Ishikawa (cell line): Measurements from ENCODE around the gene CSF2.

Source experiments
- CEBPB ChIP-seq: IDR thresholded peaks from 2 replicates; pipeline ENCODE4 v1.6.1; 2012
- CREB1 ChIP-seq: IDR thresholded peaks from 2 replicates; pipeline ENCODE4 v1.6.1; 2012; ENCODE audit warnings: low read depth
- EP300 ChIP-seq: IDR thresholded peaks from 2 replicates; pipeline ENCODE4 v1.6.1; 2012; ENCODE audit warnings: borderline replicate concordance
- RAD21 ChIP-seq: IDR thresholded peaks from 2 replicates; pipeline ENCODE4 v1.6.1; 2012; ENCODE audit warnings: low read depth
- TAF1 ChIP-seq: IDR thresholded peaks from 2 replicates; pipeline ENCODE4 v1.6.1; 2012; ENCODE audit warnings: low read depth, mild to moderate bottlenecking
- ZBTB7A ChIP-seq: IDR thresholded peaks from 2 replicates; pipeline ENCODE4 v1.6.1; 2012; ENCODE audit warnings: low read depth

DNA sequence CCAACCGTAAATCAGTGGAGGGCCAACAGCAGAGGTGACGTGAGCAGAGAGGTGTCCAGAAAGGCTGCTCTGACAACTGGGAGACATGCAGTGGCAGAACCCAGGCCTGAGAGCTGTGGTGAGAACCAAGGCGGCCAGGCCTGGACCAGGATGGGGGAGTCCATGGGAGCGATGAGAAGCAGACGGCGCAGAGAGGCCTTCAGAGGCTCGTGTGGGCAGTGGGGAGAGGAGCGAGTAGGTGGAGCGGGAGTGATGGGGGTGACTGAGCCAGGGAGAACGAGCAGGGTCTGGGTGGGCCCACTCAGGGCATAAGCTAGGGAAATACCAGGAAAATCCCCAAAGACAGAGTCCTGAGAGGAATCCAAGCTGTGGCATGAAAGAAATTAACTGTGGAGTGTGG is 21.1 kb upstream of the CSF2 start:
- TF ChIP-seq EP300: no peak
- TF ChIP-seq TAF1: no peak
- no peak for TF ChIP-seq CREB1
- TF ChIP-seq CEBPB: no peak
- no peak for TF ChIP-seq ZBTB7A
- TF ChIP-seq RAD21: no peak
